GM20431 (cell line): ENCODE measurements around the gene DDC.
"Not testable (repeated sequence)": the region's sequence is repeated elsewhere in the genome, so short reads cannot be mapped to it uniquely, and the experiment has no call there.

Source experiments
- in situ Hi-C: fragments of 300-500 bp; cut with MseI, MboI; formaldehyde crosslinking; loops from one replicate; pipeline ENCODE4 v1.15.0; 2020; ENCODE audit warnings: low sequenced_read_pairs; ENCODE audit not compliant: unreplicated experiment

DDC gene

DNA sequence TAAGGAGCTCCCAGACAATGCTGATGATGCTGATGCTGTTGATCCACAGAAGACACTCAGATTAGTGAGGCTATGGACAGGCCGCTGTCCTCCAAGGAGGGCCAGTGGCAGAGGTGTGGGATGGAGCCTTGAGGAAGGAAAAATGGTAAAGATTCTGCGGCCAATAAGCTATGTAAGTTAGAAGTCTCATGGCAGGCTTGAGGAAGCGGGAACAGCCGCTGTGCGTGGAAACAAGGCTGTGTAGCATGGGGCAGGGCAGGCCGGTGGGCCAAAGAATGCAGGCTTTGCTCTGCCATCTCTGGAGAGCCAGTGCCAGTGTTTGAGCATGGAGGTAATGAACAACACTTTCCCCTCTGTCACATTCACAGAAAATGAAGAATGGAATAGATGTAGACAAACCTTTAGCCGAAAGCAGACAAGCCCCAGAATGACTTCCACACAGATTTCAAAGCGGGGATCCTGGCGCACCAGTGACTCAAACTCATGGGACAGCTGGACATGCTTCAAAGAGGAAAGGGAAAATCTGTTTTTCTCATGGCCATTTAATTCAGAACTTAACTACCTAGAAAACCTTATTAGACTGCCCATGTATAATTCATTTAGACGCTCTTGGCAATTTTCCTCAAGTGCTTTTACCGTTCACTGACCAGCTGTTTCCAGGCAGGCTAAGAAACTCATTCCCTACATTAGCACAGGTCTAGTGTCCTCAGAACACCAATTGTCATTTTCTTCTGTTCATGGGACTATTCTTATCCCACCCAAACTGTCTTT, 98.2 kb downstream of the DDC start:
- in situ Hi-C loops: loop anchor here (10.0 kb wide), 1 partner anchor 218 kb away; no protein-coding TSS in a partner anchor

DNA sequence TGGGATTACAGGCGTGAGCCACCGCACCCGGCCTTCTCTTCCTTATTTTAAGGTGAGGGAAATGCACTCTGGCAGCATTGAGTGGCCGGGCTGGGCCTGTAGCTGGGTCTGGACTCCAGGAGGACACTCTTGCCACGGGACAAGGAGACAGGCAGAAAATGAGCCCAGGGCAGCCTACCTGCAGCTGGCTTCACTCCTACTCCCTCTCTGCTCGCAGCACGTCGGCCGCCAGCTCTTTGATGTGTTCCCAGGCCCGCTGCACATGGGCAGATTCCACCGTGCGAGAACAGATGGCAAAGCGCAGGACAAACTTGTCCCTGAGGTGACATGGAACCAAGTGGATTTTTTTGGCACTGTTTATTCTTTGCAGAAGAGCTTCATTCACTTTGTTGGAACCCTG, 102.2 kb downstream of the DDC start:
- in situ Hi-C loops: loop anchor here (10.0 kb wide), 1 partner anchor 222 kb away; no protein-coding TSS in a partner anchor

DNA sequence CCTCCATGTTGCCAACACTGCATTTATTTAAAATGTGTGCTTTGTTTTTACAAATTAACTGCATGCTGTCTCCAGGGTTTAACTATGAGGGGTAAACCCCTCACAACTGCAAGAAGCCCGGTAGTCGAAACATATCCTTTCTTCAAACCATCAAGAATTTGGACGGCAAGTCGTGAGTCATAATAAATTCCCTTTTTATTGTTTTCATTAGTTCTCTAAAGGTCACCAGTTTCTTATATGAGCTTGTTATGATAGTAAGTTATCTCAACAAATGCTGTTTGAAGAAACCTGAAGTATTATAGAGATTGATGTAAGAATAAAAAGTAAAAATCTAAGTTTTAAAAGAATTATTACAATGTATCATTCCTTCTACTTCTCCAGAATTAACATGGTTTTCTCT, 102.8 kb downstream of the DDC start:
- in situ Hi-C loops: loop anchor here (10.0 kb wide), 1 partner anchor 222 kb away; no protein-coding TSS in a partner anchor

GRCh38 chr7:50461695-50462094, 103.5 kb downstream of the DDC start:
- in situ Hi-C loops: loop anchor here (10.0 kb wide), 1 partner anchor 223 kb away; no protein-coding TSS in a partner anchor

DNA sequence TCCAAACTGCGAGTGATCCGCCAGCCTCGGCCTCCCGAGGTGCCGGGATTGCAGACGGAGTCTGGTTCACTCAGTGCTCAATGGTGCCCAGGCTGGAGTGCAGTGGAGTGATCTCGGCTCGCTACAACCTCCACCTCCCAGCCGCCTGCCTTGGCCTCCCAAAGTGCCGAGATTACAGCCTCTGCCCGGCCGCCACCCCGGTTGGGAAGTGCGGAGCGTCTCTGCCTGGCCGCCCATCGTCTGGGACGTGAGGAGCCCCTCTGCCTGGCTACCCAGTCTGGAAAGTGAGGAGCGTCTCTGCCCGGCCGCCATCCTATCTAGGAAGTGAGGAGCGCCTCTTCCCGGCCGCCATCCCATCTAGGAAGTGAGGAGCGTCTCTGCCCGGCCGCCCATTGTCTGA, 106.0 kb downstream of the DDC start:
- in situ Hi-C loops: not testable (repeated sequence)

- in situ Hi-C loops: not testable (repeated sequence)
Observed at GRCh38 chr7:50458651-50459050, 106.6 kb downstream of the DDC start.

- in situ Hi-C loops: no loop called here
Observed at GRCh38 chr7:50456371-50457123, 108.7 kb downstream of the DDC start.

GRCh38 chr7:50455658-50456057, 109.5 kb downstream of the DDC start:
- in situ Hi-C loops: no loop called here

DNA sequence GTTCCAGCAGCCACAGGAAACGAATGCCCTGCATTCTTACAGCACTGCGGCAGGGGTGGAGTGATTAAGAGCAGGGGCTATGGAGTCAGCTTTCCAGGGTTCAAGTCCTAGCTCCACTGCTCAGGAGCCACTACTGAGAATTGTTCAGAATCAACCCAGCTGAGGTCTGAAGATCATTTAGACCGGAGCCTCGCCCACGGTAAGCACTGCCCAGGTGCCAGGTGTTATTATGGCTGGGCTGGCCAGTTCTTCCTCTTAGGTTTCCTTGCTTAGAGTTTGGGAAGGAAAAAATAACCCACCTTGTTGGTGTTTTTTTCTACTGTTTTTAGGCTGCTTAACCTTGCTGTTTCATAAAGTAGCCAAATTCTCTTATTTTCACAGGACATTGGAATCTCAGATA, 110.2 kb downstream of the DDC start:
- in situ Hi-C loops: no loop called here

DNA sequence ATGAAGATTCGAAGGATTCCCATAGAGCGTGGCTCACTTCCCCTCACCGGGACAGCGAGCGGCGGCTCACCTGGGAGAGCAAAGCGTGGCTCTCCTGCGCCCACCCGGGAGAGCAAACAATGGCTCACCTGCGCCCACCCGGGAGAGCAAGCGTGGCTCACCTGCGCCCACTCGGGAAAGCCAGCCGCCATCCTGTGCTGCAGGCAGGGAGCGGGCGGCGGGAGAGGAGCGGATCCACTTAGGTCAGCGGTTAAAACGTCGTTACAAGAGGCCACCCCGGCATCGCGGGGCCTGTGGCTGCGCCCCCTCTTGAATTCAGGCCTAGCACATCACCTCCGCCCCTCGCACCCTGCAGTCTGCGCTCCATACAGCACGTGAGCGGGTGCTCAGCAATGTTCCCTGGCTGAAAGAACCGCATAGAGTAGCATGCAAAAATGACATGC, 114.6 kb downstream of the DDC start:
- in situ Hi-C loops: no loop called here

DNA sequence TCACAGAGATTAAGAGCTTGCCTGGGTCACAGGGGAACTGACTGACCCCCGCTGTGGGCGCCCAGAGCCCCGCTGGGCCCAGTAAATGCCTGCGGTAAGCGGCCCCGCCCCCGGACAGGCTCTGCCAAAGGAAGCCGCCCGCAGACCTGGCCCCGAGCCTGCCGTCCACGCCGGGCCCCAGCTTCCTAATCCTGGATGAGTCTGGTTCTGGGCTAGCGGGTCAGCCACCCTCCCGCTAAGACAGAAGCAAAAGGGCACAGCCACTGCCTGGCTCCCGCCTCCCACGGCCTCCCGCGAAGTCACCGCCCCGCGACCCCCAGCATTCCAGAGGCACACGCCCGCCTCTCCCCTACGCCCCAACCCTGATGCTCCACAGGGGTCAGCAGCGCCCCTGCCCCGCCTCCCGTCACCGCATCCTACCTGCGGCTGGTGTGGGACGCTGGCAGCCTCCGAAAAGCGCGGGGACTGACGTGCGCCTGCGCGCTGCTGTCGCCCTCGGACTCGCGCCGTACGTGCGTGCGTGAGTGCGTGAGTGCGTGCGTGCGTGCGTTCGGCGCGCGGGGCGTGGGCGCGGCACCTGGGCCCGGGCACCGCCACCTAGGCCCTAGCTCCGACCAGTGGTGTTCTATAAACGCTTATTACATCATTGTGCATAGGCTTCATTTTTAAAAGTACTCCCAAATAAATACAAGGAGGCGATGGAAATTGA, 115.2 kb downstream of the DDC start, which contains the start of gene FIGNL1:
FIGNL1 (minus strand) TSS at position 470 of the 709 bp plus-strand sequence. CDS start 3,063 bp downstream, outside the sequence.
- in situ Hi-C loops: no loop called here

DNA sequence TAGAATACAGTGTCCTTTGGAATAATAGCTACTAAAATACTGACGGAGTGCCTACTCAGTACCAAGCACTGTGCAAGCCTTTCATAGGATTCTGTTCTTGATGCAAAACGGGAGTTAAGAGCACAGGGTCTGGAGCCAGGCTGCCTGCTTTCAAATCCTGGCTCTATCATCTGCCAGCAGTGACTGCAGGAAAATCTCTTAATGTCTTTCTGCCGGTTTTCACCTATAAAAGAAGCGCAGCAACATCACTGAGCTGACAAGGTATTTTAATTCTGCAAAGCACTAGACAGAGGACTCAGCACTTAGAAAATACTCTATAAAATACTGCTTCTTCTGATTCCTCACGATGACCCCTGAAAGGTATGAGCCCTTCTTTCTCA, 115.7 kb downstream of the DDC start:
- in situ Hi-C loops: no loop called here

GRCh38 chr7:50448823-50449222, 116.4 kb downstream of the DDC start:
- in situ Hi-C loops: no loop called here

- in situ Hi-C loops: no loop called here
Observed at GRCh38 chr7:50446542-50446960, 118.7 kb downstream of the DDC start.

GRCh38 chr7:50436133-50436806, 128.9 kb downstream of the DDC start:
- in situ Hi-C loops: no loop called here

DNA sequence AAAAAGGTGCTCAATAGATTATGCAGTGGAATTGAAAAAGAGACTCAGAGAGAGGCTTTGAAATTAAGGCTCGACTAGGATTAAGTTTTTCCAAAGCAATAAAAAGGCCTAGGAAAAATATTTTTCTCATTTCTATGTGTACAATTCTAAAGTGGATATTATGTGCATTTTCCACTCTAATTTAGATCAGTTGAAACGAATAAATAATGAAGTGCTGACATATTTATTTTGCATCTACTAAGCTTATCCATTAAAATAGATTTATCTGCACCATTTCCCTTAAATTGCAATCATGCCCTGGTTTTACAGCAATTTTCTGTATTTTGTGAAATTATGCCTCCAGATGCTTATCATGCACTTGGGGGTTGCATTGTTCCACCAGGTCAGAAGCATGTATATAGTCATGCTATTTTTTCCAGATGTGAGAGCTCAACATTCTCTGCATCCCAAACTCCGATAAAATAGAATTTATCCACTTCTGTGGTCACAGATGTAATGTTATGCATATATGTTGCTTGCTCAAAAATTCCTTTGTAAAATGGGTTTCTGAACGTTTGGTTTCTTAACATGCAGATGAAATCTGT, 133.4 kb downstream of the DDC start:
- in situ Hi-C loops: no loop called here

DNA sequence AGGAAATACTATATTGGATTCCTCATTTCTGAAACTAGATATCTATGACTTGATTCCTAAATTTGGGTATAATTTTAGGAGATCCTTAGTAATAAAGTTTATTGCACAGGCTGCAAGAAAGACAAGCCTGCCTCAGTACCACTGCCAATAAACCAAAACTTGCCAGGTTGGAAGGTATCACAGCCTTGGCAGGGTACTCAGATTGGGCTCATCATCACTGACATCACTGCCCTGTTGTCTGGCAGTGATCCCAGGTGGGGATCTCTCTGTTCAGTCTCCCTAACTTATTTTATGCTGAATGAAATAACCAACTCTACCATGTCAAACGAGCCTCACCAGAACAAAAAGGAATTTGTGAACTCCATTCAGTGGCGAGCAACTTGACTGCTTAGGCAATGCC, 133.9 kb downstream of the DDC start:
- in situ Hi-C loops: no loop called here

DNA sequence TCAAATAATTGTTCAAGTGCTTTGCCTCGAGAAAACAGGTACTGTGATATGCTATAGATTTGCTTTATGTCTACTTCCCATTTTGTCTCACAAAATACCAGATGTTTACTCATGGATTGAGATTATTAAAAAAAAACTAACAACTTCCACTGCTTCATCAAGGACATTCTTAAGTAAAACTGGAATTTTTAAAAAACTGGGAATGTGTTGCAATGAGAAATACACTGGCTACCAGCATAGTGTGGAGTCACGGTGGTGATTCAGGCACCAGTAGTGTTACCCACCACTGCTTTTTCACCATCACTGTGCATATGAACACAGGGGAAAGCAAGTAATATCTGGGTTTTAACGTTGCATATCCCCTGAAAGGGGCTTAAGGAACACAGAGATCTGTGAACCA, 136.3 kb downstream of the DDC start:
- in situ Hi-C loops: no loop called here

DNA sequence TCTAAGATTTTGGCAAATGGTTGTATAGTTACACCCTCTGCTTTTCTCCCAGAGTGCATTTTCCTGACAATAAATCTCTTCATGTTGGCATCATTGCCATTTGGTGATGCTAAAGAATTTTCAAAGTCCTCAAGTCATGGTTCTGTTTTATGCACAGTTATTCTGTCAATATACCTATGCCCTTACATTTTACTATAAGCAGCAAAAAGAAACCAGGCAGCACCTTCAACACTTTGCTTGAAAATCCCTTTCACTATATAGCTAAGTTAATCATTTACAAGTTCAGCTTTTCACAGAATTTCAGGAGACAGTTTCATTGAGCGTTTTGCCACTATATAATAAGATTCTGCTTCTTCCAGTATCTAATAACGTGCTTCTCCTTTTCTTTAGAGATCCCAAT, 137.7 kb downstream of the DDC start:
- in situ Hi-C loops: no loop called here
